Measurements from ENCODE around the gene RTN1.

DNA sequence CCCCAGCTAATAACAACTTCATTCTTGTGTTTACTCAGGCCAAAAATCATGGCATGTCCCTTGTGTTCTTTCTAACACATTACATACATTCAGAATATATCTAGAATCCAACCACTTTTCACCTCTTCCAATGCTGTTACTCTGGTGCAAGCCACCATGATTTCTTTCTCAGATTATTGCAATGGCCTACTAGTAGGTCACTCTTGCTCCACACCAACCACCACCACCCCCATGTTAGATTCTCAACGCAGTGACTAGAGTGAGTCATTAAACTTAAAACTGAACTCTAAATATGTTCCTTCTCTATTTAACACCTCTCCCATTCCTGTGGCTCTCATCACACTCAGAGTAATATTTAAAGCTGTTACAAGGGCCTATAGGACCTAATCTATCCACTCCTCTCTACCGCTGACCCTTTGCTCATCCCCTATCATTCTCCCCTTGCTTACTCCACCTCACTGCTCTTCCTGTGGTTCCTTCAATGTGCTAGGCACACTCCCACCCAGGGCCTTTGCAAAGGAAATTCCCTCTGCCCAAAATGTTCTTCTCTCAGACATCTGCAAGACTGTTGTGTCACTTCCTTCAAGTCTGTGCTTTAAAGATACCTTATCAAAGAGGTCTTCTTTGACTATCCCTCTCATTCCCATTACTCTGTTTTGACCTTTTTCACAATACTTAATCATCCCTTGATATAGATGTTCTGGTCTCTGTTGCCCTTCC lies 6.6 kb downstream of the RTN1 start:
- TF ChIP-seq, protein P1, sequence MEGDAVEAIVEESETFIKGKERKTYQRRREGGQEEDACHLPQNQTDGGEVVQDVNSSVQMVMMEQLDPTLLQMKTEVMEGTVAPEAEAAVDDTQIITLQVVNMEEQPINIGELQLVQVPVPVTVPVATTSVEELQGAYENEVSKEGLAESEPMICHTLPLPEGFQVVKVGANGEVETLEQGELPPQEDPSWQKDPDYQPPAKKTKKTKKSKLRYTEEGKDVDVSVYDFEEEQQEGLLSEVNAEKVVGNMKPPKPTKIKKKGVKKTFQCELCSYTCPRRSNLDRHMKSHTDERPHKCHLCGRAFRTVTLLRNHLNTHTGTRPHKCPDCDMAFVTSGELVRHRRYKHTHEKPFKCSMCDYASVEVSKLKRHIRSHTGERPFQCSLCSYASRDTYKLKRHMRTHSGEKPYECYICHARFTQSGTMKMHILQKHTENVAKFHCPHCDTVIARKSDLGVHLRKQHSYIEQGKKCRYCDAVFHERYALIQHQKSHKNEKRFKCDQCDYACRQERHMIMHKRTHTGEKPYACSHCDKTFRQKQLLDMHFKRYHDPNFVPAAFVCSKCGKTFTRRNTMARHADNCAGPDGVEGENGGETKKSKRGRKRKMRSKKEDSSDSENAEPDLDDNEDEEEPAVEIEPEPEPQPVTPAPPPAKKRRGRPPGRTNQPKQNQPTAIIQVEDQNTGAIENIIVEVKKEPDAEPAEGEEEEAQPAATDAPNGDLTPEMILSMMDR (IDR thresholded peaks at IDR 0.05; ENCODE audit: low read depth, low read length) = no peak
- TF ChIP-seq POLR2A (IDR thresholded peaks at IDR 0.05; ENCODE audit: extremely low read depth, insufficient read length) = no peak

Data from NB4 (cell line).